ENCODE results near the gene GRIA4. TPM values are rescaled to one million over a fixed set of nuclear protein-coding genes. Genes with fewer than 3 reads are reported as not detected.

Gene GRIA4
- total and polyA plus RNA-seq, 2 of the 13 experiments (the other 11 are each of a cell fraction or from before 2014, with no cell fraction given), result not detected

DNA sequence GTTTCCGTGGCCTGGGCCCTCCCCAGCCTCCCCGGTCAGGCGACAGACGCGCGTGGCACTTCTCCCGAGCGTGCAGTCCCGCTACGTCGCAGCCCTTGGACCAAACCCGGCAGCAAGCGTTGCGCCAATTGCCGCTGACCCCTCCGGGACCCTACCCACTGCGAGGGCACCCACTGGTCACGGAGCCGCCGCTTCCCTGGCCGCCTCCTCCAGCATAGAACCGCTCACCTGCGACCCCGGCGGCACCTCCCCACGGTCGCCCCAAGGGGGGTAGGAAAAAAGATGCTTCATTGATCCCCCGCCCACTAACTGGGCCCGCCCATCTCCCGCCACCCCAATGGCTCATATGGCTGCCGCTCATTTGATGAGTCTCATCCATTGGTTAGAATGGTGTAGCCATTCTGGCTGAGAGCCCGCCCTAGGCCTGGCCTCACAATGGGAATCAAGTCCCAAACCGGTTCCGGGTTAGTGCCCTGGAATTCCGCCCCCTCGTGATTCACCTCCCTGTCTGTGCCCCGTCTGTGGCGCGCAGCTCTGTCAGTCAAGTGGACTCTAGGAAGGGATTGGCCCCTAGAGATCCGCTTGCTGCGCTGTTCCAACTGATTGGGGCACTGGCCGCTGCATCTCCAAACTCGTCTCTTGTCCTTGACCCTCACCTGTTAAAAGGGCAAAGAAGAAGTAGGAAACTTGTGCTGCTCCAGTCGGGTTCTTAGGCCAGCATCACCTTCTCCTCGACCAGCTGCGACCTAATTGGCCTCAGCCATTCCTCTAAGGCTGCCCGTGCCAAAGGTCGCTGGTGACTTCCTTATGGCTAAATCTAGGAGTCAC is 412.3 kb downstream of the GRIA4 start, which contains the start of gene MSANTD4 (continued):
- peak; percentile 14 for TF ChIP-seq YY1 (IDR thresholded peaks at IDR 0.05; ENCODE audit: insufficient read depth, insufficient replicate concordance, low read depth, low read length)
- no peak for TF ChIP-seq ZNF207 (IDR thresholded peaks at IDR 0.05; ENCODE audit: borderline replicate concordance)
- no peak for TF ChIP-seq ZNF431 (CRISPR knock-in tag; IDR thresholded peaks at IDR 0.05; ENCODE audit: borderline replicate concordance, low read depth)
- TF ChIP-seq MXD4 (CRISPR knock-in tag; IDR thresholded peaks at IDR 0.05), result 0 out of 2 replicates have a peak, but pooled peaks have one; percentile 19
- no peak for TF ChIP-seq CBX2 (IDR thresholded peaks at IDR 0.05; ENCODE audit: low read depth, low read length)
- TF ChIP-seq CBX2 (CRISPR knock-in tag; IDR thresholded peaks at IDR 0.05; ENCODE audit: low read depth), result no peak
- peak; percentile 25; the same call in 1 of the 2 replicates for TF ChIP-seq HCFC1 (IDR thresholded peaks at IDR 0.05; ENCODE audit: low read depth, low read length)
- TF ChIP-seq ZNF510 (CRISPR knock-in tag; IDR thresholded peaks at IDR 0.05; ENCODE audit: low read depth), result 0 out of 2 replicates have a peak, but pooled peaks have one; percentile 52
- no peak for TF ChIP-seq HNF1A (IDR thresholded peaks at IDR 0.05; ENCODE audit: low read depth)
- TF ChIP-seq HNF1A (CRISPR knock-in tag; IDR thresholded peaks at IDR 0.05; ENCODE audit: borderline replicate concordance), result peak; percentile 28; the same call in 1 of the 2 replicates
- TF ChIP-seq JUN (CRISPR knock-in tag; IDR thresholded peaks at IDR 0.05), result 0 out of 2 replicates have a peak, but pooled peaks have one; percentile 56
- TF ChIP-seq, protein P1, sequence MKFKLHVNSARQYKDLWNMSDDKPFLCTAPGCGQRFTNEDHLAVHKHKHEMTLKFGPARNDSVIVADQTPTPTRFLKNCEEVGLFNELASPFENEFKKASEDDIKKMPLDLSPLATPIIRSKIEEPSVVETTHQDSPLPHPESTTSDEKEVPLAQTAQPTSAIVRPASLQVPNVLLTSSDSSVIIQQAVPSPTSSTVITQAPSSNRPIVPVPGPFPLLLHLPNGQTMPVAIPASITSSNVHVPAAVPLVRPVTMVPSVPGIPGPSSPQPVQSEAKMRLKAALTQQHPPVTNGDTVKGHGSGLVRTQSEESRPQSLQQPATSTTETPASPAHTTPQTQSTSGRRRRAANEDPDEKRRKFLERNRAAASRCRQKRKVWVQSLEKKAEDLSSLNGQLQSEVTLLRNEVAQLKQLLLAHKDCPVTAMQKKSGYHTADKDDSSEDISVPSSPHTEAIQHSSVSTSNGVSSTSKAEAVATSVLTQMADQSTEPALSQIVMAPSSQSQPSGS (CRISPR knock-in tag; IDR thresholded peaks at IDR 0.05), result peak; percentile 37; the same call in 1 of the 2 replicates
- TF ChIP-seq ZFP62 (CRISPR knock-in tag; IDR thresholded peaks at IDR 0.05), result no peak
- TF ChIP-seq, protein P2, sequence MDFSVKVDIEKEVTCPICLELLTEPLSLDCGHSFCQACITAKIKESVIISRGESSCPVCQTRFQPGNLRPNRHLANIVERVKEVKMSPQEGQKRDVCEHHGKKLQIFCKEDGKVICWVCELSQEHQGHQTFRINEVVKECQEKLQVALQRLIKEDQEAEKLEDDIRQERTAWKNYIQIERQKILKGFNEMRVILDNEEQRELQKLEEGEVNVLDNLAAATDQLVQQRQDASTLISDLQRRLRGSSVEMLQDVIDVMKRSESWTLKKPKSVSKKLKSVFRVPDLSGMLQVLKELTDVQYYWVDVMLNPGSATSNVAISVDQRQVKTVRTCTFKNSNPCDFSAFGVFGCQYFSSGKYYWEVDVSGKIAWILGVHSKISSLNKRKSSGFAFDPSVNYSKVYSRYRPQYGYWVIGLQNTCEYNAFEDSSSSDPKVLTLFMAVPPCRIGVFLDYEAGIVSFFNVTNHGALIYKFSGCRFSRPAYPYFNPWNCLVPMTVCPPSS (IDR thresholded peaks at IDR 0.05), result no peak
- peak; percentile 82 for TF ChIP-seq CREB1 (IDR thresholded peaks at IDR 0.05)
- TF ChIP-seq CREB1 (CRISPR knock-in tag; IDR thresholded peaks at IDR 0.05), result peak; percentile 89
- no peak for TF ChIP-seq ZNF138 (CRISPR knock-in tag; IDR thresholded peaks at IDR 0.05; ENCODE audit: low read depth)
- TF ChIP-seq RXRB (CRISPR knock-in tag; IDR thresholded peaks at IDR 0.05; ENCODE audit: borderline replicate concordance), result no peak; the same call in 1 of the 2 replicates
- TF ChIP-seq NFE2L2 (IDR thresholded peaks at IDR 0.05; ENCODE audit: low read length), result no peak
- no peak for TF ChIP-seq ZNF549 (CRISPR knock-in tag; IDR thresholded peaks at IDR 0.05)
- no peak for TF ChIP-seq ZNF224 (CRISPR knock-in tag; IDR thresholded peaks at IDR 0.05)
- TF ChIP-seq PHF21A (CRISPR knock-in tag; IDR thresholded peaks at IDR 0.05), result peak; percentile 80
- TF ChIP-seq ZNF713 (CRISPR knock-in tag; IDR thresholded peaks at IDR 0.05), result no peak
- no peak for TF ChIP-seq NFKBIZ (CRISPR knock-in tag; IDR thresholded peaks at IDR 0.05)
- TF ChIP-seq THYN1 (CRISPR knock-in tag; IDR thresholded peaks at IDR 0.05; ENCODE audit: borderline replicate concordance, low read depth), result no peak
